ENCODE data around the gene MLEC.

DNA sequence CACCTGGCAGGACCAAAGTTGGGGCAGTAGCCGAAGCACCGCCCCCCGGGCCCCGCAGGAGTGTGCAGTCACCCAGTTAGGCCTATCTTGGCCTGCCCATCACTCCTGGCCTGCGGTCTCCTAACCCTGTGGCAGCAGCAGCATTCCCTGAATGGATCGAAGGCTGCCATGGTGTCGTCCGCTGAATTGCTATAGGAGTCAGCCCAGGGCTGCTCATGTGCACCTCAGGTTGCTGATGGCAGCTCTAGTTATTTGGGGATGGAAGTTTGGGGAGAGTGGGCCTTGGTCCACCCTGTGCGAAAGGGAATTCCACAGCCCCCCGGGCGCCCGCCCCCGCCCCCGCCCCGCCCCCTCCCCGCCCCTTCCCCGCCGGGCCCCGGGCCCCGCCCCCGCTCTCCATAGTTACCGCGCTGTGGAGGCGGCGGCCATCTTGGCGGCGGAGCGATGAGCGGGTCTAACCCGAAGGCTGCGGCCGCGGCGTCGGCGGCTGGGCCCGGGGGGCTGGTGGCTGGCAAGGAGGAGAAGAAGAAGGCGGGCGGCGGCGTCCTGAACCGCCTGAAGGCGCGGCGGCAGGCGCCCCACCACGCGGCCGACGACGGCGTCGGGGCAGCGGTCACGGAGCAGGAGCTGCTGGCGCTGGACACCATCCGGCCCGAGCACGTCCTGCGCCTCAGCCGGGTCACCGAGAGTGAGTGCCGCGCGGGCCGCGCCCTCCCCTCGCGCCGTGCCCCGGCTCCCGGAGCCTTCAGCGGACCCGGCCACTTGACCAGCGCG lies 23.3 kb downstream of the MLEC start, which contains the start of gene UNC119B:
- TF ChIP-seq POLR2AphosphoS5 (IDR thresholded peaks at IDR 0.05; ENCODE audit: low read depth, low read length) = no peak
- 0 out of 2 replicates have a peak, but pooled peaks have one; percentile 11 for TF ChIP-seq TAF1 (IDR thresholded peaks at IDR 0.05; ENCODE audit: borderline replicate concordance, low read depth, low read length)
- TF ChIP-seq POLR2A (IDR thresholded peaks at IDR 0.05; ENCODE audit: low read depth, low read length) = peak; percentile 53; the same call in 1 of the 2 replicates
